HG03442 (cell line): Measurements from ENCODE around the gene SLC23A2.

Experiments
- ATAC-seq: cut with Tn5 transposase; IDR thresholded peaks from one replicate; pipeline ENCODE4 v1.9.1; 2021; ENCODE audit warnings: mild to moderate bottlenecking, moderate library complexity; ENCODE audit not compliant: unreplicated experiment

Gene SLC23A2

DNA sequence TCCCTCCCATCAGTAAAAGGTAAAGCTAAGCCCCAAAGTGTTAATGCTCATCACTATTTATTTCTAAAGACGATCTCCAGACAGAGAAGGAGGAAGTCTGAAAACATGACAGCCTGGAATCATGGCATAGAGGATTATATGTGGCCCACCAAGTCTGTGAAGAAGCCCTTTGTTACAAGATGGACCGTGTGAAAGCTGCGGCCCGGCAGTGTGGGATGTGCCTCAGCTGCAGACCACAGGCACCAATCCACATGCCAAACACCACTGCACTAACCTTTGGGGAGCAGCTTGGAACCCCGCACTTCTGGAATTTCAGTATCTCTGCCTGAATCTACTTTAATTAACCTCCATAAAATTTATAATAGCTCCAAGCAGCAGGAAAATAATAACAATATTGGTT lies 90.4 kb downstream of the SLC23A2 start:
- no peak for ATAC-seq

DNA sequence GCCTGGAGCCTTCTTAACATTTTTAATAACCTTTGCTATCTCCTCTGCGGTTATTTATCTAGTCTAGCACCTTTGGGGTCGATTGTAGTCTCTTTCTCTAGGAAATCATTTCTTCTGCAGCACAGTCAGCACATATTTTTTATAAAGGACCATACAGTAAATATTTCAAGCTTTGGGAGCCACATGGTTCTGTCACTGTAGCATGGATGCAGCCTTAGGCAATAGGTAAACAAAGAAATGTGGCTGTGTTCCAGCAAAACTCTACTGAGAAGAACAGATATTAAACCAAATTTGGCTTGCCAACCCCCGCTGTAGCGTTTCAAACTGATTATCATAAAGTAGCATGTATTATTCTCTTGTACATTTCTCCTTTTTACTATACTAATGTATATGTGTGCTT lies 95.7 kb downstream of the SLC23A2 start:
- no peak for ATAC-seq

GRCh38 chr20:4905195-4905594 lies 96.1 kb downstream of the SLC23A2 start:
- no peak for ATAC-seq

GRCh38 chr20:4904127-4904860 lies 97.0 kb downstream of the SLC23A2 start:
- no peak for ATAC-seq

DNA sequence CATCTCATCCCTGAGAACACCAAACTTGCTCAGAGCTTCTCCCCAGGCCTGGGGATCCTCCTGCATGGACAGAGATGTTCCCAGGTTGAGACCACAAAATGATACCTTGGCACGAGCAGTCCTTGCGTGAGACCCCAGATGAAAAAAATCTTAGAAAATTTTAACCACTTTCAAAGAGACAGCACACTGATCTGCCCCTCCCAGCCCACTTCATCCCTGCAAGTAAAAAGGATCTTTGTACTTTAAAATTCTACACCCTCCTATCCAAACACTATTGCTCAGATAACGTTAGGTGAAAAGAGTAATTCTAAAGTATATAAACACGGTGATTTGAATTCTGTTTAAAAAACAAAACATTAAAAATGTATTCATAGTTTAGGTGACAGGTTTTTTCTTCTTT lies 98.5 kb downstream of the SLC23A2 start:
- ATAC-seq, result no peak

GRCh38 chr20:4901031-4901818 lies 100.1 kb downstream of the SLC23A2 start:
- no peak for ATAC-seq

GRCh38 chr20:4898282-4899244 lies 102.7 kb downstream of the SLC23A2 start:
- ATAC-seq, result no peak

DNA sequence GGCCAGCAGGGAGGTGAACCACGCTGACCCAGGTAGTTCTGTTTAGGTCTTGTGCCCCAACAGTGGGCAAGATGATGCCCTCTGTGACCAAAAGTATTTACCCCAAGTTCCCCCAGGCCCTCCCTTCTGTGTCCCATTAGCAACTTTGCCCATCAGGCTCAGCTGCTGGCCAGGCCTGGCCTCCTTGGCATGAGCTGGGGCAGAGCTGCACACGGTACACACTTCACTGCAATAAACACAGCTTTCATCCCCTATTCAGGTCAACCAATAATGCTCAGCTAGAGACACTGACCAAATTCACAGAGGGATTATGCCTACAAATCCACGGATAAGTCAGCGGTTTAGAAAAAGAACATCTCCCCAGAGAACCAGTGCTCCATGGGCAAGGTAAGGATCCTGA lies 103.7 kb downstream of the SLC23A2 start:
- no peak for ATAC-seq

DNA sequence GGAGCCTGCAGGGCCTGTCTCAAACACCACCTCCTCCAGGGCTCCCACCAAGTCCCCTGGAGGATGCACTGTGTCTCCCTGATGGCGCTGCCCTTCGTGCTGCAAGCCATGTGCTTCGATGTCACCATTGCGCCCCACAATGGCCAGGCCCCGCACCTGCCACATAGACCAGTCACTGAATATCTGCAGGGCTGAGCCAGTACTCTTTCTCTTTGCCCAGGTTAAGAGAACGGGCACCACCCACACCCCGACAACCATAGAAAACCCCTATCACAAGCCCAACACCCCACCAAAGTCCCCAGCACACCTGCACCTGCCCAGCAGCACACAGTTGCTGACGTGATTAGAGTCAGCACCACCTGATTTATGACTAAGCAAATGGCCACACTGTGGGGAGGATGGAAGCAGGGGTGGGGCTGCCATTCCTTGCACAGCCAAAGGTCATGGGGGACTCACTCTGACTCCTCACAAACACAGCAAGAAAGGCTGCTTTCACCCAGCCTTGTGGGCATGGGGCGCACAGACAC lies 104.3 kb downstream of the SLC23A2 start:
- no peak for ATAC-seq

DNA sequence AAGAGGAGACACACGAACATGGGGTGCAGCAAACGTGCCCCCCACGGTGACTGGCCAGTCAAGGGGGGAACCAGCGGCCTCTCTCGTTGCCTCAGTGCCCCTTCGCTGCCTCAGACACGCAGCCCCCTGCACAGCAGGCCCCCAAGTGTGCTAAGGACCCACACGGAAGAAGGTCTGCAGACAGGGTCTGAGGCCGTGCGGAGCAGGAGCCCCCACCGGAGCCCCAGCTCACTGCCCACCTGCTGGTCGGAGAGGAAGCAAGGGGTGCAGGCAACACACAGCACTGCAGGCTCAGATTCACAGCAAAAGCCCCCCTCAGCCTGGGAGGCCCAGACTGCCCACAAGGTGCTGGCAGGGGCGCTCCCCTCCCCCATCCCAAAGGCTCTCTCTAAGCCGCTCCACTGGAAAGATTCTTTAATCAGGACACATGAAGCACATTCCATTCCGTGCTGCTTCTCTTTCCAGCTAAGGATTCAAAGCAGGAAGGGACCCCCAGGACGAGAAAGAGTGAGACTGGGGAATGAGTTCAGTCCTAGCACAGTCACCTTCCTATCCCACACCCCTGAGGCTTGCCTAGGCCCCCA lies 105.1 kb downstream of the SLC23A2 start:
- no peak for ATAC-seq

- ATAC-seq, result no peak
Observed at GRCh38 chr20:4894981-4895381, 106.3 kb downstream of the SLC23A2 start.

GRCh38 chr20:4894409-4894808 lies 106.9 kb downstream of the SLC23A2 start:
- no peak for ATAC-seq

DNA sequence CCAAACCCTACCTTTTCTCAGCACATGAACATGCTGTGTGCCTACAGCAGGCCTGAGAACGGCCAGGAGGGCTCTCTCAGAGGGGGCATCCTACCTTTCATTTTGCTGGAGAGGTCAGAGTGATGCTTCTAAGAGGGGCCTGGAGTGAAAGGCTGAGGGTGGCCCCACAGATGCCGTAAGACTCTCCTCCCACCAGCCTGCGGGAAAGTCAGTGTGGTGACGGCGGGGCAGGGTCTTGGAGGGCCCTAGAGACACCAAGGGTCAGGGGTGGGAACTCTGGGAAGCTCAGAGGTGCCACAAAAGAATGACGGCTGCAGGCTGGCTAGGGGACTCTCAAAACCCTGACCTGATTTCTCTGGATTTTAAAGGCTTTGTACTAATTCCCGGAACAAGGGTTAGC lies 107.6 kb downstream of the SLC23A2 start:
- no peak for ATAC-seq

DNA sequence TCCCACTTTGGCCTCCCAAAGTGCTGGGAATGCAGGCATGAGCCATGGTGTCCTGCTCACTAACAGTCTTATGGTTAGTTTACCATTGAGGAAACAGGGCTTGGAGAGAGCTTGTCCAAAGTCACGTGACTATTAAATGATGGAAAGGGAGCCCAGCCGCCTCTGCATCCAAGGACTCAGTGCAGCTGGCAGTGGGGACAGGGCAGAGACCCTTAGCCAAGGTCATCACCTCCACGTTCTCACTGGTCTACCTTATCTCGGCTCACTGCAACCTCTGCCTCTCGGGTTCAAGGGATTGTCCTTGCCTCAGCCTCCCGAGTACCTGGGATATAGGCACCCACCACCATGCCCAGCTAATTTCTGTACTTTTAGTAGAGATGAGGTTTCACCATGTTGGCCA lies 109.3 kb downstream of the SLC23A2 start:
- no peak for ATAC-seq

GRCh38 chr20:4891190-4891763 lies 110.0 kb downstream of the SLC23A2 start:
- no peak for ATAC-seq

GRCh38 chr20:4889446-4889845 lies 111.9 kb downstream of the SLC23A2 start:
- ATAC-seq, result no peak

DNA sequence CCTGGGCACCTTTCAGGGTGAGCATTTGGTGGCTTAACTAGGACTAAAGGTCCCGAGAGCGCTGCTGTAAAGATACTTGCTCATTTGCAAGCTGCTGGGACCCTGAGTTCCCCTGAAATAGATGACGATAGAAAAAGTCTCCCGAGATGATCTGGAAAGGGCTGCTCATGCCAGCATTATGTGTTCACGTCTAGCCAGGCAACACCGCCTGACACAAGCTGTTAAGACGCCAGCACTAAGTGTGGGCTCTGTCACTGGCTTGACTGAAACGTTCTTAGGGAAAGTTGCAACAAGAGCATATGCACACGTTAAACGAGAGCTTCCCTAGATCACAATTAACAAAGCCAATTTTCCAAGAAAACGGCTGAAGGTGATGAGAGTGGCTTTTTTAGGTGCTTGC lies 113.7 kb downstream of the SLC23A2 start:
- ATAC-seq, result no peak

- no peak for ATAC-seq
Observed at GRCh38 chr20:4886771-4887527, 114.4 kb downstream of the SLC23A2 start.

GRCh38 chr20:4885877-4886276 lies 115.4 kb downstream of the SLC23A2 start:
- no peak for ATAC-seq

DNA sequence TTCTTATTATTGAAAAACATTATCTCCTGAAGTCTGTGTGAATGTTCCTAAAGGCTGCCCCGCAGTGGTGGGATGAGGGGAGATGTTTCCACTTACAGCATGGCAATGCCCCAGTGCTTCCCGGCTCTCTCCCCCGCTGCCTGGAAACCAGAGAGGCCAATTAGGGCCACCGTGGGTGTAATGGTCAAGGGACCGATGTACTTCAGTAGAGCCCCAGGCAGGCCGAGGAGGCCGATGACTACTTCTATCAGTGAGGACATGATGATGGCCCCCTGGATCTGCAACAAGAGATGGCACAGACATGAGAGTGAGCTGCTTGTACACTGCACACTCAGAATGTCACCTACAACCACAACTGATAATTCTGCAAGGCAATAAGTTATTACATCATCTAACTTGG lies 117.8 kb downstream of the SLC23A2 start:
- ATAC-seq, result no peak
